22Rv1 (cell line): ENCODE results near the gene LIPN.

Experiments
- CTCF ChIP-seq: fragments of 450-650 bp; IDR thresholded peaks from 2 replicates; pipeline ENCODE4 v1.5.1; 2017; ENCODE audit warnings: mild to moderate bottlenecking
- ZFX ChIP-seq: fragments of 450-650 bp; IDR thresholded peaks from 2 replicates; pipeline ENCODE4 v1.6.1; 2017; ENCODE audit warnings: antibody characterized with exemption, borderline replicate concordance

GRCh38 chr10:88794731-88795130, 34.9 kb downstream of the LIPN start:
- TF ChIP-seq CTCF (no peak), ZFX (no peak)
